LoVo (cell line): ENCODE data around the gene CAMTA1.

Source experiments
- DNase-seq: peaks from one replicate; pipeline ENCODE4 v3.0.0-alpha.2; 2016; ENCODE audit warnings: low spot score

Gene CAMTA1

DNA sequence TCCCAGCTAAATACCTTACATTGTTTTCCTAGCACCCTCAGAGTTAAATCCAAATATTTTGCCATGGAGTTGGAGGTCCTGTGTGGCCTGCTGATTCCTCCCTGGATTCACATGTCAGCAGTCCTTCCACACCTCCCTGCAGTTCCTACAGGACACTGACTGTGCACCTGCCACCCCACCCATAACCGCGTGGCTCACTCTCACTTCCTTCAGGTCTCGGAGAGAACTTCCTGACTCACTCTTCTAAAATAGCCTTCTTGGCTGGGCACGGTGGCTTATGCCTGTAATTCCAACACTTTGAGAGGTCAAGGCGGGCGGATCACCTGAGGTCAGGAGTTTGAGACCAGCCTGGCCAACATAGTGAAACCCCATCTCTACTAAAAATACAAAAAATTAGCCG, 8.4 kb upstream of the CAMTA1 start:
- no peak for DNase-seq

DNA sequence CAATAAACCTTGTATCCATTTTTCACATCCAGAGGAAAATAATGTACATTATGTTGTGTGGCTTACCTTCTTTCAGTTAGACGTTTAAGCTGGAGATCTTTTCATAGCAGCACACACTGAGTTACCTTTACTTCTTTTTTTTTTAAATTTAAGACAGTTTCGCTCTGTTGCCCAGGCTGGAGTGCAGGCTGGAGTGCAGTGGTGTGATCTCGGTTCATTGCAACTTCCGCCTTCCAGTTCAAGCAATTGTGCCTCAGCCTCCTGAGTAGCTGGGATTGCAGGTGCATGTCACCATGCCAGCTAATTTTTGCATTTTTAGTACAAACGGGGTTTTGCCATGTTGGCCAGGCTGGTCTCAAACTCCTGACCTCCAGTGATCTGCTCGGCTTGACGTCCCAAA, 7.4 kb upstream of the CAMTA1 start:
- DNase-seq: no peak

DNA sequence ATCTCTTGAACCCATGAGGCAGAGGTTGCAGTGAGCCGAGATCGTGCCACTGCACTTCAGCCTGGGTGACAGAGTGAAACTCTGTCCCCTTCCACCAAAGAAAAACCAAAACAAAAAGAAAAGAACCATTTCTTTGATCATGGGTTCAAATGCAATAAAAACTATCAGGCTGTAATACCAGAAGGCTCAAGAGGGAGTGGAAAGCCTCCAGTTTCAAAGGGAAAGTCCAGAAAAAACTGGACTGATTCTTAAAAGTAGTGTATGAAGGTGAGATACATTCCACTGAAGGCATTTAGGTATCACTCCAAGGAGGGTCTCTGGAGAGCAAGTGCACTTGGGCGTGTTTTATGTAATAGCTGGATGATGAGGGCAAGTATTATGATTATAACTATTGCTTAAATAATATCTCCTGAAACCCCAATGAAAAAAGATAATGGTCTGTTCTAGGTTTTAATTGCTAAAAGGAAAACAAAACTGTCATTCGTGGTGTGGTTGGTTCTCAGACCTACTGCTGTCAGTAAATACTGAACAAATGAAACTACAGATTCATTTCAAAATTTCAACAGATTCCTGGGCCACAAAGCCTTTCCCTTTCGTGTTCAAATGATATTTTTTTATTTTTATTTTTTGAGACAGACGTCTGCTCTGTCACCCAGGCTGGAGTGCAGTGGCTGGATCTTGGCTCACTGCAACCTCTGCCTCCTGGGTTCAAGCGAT, 6.0 kb upstream of the CAMTA1 start:
- no peak for DNase-seq

DNA sequence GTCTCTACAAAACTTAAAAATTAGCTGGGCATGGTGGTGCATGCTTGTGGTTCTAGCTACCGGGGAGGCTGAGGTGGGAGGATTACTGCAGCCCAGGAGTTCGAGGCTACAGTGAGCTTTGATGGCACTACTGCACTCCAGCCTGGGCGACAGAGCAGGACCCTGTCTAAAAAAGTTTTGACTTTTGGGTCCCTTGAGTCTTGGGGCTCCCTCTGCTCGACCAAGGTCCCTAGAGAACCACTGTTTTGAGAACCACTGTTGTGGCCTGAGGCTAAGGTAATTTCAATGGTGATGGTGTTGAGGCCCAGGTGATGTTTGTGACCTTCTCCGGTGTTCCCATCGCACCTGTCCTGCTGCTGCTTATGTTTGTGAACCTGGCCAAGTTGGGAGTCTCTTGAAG, 3.1 kb upstream of the CAMTA1 start:
- no peak for DNase-seq

DNA sequence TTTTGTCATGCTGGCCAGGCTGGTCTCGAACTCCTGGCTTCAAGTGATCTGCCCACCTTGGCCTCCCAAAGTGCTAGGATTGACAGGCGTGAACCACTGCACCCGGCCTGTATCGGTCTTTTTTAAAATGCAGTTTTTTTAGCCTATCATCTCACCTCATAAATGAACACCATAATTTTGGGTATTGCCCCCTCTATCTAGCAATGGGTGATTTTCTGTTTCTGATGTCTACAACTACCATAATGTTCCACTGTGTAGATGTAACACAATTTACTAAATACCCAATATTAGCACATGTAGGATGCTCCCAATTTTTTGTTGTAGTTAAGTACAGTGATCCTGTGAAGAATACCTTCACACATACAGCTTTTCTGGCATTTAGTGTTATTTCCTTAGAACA, 2.0 kb upstream of the CAMTA1 start:
- no peak for DNase-seq

DNA sequence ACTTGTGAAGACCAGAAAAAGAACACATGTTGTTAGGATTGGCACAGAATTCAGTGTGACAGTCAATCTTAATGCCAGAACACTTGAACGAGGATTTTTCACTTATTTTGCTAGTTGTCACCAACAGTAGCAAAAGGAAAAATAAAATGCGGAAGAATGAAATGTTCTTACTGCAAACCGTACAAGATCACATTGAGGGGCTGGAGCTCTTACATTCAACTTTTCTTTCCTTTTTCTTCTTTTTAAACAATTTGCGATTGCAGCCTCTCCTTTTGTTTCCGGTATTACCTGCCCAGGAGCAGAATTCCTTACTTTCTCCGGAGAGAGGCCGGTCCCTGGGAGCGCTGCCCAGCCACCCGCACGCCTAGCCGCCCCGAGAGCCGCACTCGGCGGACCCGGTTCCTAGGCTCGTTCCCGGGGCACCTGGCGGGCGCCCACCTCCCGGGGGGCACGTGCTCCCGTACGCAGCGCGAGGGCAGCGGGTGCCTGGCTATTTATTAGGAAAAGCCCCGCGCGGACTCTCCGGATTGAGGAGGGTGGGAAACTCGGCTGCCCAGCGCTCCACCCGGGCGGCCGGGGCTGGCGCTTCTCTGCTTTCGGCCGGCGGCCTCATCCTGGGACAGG, 1.2 kb upstream of the CAMTA1 start:
- DNase-seq: peak; percentile 5

DNA sequence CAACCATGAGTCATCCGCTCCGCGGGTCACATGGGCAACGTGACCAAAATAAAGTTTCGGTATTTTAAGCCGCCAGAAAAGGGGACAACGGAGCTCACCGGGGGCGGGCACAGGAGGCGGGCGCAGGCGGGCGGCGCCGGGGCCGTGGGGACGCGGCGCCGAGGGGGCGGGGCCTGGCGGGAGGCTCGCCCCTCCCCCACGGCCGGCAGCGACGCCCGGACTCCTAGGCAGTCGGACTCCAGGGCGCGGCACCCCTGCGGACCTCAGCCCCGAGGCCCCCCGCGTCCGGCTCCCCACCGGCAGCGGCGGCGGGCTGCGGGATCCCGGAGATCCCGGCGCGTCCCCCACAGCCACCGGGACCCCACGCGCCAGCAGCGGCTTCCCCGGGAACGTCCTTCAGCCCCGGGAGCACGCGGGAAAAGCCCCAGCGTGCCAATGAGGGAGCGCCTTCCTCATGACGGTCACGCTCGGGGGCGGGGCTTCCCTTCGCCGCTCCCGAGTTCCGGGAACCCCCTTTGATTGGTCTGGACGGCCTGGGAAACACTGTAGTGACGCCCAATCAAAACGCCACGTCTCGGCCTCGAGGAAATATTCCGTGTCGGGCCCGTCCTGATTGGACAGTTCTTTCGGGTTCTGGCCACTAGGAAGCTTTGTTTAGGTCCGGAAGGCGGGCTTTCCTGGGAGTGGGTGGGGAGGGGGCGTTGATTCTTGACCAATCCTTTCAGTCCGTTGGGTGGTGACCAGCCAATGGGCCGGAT, 515 bp upstream of the CAMTA1 start:
- DNase-seq: peak; percentile 100

DNA sequence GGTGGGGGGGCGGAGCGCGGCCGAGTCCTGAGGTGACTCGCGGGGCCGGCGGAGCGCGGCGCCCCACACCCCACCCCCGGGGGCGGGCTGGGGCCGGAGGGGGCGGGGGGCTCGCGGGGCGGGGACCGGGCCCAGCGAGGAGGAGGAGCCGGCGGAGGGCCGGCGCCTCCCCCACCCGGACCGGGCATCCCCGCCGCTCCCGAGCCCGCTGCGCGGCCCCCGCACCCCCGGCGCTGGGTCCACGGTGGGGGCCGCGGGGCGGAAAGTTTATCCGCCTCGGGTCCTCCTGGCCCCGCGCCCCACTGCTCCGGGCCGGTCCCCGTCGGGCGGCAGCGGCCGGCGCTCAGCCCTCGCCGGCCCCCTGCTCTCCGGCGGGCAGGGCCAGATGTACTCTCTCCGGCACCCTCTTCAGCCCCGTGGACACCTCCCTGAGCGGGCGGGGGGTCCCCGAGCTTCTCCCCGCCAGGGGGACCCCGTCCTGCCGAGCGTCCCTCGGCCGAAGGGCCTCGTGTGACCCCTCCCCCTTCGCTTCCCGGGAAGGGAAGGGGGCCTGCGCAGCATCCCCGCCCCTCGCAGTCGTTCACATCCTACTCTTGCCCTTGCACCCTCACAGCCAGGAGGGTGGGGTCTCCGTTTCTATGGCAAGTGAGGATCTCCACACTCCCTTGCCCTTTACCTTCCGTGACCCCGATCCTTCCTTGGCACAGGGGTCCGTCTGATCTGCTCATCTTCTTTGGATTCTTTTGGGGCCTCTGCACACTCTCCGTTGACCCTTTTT, 663 bp downstream of the CAMTA1 start:
- DNase-seq: peak; percentile 19

DNA sequence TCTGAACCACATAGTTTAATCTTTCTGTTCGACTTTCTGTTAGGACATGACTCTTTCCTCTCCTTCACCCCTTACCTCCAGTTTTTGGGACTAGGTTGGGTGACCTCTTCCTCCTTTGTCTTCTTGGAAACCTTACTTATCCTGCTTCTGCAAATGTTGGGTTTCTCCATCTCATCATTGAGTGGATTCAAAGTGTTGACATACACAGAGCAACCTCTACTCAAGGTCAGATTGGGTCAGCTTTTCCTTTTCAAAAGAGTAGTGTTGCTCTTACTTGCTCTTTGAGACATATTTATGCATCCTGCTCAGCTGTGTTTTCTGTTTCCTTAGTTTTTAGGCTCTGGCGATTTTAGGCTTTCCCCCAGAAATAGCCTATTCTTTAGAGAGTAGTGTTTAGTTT, 3.7 kb downstream of the CAMTA1 start:
- no peak for DNase-seq

DNA sequence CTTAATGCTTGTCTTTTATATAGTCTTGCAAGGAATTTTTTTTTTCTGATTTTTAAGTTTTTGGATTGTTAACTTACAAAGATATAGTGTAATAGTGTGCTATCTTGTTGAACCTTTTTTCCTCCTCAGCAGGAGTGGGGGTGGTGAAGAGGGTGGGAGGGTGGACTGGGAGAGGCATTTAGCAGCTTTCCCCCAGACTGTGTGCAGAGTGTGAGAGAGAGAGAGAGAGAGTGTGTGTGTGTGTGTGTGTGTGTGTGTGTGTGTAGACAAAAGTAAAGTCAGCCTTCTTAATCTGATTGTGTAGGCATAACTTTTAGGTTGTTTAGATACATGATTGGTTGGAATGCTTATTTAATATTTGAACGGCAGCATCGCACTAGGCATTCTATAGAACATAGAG, 4.9 kb downstream of the CAMTA1 start:
- no peak for DNase-seq

DNA sequence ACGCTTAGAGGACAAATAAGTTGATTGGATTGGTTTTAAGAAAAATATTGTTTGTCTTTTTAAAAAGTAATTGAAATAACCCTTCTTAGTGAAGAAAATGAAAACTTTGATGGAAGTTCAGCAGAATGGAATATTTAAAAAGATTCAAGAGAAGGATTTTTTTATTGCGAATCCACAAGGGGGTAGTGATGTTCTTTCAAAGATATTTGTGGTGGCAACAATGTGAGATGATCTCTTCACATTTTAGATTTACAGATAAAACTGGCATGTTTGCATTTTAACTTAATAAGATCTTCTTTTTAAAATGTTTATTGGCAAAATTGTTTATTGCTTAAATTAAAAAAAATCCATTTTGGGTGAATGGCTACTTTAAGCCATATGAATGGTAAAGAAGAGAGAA, 8.9 kb downstream of the CAMTA1 start:
- DNase-seq: no peak

DNA sequence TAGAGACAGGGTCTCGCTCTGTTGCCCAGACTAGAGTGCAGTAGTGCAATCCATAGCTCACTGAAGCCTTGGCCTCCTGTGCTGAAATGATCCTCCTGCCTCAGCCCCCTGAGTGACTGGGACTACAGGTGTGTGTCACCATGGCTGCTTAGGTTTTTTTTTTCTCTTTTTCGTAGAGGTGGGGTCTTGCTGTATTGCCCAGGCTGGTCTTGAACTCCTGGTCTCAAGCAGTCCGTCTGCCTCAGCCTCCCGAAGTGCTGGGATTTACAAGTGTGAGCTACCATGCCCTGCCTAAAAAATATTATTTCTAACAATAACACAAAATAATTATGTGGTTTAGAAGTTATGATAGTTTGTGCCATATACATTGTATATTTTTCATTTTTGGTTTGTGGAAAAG, 9.9 kb downstream of the CAMTA1 start:
- no peak for DNase-seq

DNA sequence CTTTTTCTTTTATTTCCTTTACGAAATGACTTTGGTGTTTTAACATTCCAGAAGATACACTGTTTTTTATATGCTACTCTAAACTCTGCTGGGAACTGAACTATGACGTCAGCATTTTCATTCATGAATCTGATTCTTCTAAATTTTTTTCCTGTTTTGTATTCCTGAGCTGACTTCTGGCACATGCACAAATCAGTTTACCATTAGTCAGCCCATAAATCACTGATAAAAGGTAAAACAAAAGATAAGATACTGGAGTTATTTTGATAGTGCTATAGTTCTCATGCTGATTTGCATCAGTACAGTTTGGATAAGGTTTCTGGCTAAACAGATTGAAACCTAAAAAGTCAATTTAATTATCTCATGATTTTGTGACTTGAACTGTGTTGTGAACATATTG, 10.4 kb downstream of the CAMTA1 start:
- no peak for DNase-seq

DNA sequence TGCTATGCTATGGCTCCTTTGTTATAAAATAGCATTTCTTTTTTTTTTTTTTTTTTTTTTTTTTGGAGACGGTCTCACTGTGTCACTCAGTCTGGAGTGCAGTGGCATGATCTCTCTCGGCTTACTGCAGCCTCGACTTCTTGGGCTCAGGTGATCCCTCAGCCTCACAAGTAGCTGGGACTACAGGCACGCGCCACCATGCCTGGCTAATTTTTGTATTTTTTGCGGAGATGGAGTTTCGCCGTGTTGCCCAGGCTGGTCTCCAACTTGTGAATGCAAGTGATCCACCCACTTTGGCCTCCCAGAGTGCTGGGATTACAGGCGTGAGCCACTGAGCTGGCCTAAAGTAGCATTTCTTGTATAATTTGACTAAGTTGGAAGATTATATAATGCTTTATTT, 10.8 kb downstream of the CAMTA1 start:
- no peak for DNase-seq

DNA sequence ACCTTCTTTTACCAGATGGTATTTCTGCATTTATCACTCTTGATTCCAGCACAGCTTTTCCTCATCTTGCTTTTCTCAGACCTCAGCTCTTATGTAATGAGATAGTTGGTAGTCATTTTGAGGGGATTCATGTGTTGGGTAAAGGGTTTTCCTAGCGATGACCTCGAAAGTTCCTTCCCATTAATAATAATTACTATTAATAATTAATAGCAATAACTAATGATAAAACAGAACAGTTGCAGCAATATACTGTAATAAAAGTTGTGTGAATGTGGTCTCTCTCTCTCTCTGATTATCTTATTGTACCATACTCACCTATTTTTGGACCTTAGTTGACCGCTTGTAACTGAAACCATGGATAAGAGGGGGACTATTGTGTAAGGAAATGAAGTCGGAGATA, 14.2 kb downstream of the CAMTA1 start:
- no peak for DNase-seq

DNA sequence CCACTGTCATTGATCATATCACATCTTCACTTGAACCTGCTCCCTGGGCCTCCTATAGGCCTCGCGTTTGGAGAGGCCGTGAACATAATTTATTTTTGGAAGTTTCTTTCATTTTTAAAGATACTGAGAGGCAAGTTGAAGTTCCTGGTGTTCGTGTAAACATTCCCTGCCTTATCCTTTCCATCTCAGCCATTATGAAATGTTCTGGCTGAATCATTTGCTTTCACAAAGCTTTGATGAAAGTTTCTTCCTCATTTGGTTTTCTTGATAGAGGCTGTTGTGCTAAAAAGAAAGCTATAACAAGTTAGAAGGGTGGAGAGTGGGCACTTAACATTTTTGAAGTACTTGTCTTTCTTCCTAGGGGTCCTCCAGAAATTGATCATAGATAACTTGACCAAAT, 15.5 kb downstream of the CAMTA1 start:
- DNase-seq: no peak

DNA sequence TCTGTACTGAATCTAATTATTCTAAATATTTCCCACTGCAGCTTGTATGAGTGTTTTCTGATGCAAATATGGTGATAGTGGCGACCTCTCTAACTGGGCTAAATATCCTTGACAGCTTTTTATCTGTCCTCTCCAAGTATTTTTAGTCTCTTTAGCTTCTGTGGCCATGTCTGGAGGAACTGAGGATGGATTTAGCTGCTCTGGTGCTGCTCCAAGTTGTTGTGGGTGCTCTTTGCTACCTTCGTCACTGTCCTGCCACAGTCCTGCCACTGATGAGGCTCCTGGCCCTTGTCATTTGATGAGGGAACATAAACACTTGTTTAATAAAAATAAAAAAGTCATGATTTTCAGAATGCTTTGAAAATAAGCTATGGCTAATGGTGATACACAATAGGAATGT, 15.9 kb downstream of the CAMTA1 start:
- DNase-seq: no peak

DNA sequence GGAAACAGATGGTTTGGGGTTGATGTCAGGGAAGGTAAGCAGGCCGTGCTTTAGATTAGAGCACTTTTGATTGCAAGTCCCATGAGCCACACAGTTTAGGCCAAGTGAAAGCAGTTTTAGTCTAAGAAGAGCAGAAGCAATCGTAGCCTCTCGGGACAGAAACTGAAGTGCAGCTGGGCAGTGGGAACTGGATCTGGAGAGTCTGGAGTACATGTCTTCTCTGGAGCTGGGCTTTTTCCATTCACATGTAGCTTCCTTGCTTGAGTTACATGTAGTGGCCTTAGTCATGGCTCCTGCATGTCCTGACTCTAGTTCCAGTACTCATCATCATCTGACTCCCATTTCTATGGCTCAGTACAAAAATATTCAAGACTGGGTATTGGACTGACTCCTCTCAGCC, 16.7 kb downstream of the CAMTA1 start:
- no peak for DNase-seq

DNA sequence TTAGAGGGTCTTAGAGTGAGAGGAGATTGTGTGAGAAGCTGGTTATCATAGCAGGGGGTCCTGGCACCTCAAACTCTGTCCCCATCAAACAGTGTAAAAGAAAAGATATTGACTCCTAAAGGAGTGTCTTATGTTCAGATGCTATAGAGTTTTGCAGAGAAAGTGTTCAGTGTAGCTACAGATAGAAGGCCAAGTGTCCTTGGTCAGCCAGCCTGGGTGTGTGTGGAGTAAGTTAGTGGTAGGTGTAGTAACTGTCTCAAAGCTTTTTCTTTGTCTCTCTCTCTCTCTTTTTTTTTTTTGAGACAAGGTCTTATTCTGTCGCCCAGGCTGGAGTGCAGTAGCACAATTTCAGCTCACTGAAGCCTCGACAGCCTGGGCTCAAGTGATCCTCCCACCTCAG, 17.2 kb downstream of the CAMTA1 start:
- no peak for DNase-seq

DNA sequence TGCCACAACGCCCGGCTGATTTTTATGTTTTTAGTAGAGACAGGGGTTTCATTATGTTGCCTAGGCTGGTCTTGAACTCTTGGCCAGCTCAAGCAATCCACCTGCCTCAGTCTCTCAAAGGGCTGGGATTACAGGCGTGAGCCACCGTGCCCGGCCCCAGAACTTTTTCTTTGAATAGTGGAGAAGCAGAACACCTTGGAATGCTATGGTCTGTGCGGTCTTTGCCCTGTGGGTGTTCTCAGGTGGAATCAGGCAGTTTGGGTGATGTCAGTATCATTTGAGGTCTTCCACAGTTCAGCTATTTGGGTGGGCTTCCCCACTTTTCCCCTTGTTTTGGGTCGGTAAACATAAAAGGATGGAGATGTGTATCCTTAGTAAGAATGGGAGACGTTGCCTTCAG, 17.6 kb downstream of the CAMTA1 start:
- DNase-seq: no peak

DNA sequence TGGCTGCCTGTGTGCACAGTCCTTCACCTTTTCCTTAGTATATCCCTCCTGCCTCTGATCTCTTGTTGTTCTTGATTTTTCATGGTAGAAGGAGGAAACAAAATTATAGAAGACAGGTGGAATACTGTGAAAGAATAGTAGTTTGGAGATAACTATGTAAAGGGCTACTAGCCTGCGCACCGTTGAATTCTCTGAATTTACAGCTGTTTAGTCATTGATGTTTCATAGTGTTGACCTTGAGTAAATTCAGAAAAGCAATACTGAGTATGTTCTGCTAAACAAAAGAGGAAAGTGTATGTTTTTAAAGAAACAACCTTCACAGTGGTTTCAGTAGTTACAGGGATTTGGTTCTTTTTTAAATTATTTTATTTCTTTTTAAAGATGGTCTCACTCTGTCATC, 18.1 kb downstream of the CAMTA1 start:
- no peak for DNase-seq

DNA sequence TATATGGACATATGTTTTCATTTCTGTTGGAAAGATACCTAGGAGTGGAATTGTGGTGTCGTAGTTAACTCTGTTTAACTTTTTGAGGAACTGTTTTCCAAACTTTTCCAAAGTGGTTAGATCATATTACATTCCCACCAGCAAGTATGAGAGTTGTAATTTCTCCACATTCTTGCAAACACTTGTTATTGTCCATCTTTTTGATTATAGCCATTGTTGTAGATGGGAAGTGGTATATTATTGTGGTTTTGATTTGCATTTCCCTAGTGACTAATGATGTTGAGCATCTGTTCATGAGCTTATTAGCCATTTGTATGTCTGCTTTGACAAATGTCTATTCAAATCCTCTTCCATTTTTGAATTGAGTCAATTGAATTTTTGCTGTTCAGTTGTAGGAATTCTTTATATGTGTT, 19.8 kb downstream of the CAMTA1 start:
- DNase-seq: no peak

DNA sequence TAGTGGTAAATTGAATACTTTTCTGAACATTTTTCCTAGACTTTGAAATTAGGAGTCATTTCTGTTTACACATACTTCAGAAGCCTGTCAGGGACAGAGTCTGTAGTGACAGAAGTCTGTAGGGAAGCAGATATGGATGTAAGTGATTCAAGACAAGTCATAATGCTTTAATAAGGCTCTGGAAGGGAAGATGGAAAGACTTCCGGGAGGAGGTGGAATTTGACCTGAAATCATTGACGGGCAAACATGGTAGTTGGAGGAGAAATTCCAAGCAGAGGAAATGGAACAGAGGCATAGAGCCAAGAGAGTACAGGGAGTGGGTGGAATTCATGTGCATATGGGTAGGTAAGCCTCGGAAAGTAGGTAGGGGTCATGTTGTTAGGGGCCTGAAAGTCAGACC, 22.5 kb downstream of the CAMTA1 start:
- DNase-seq: no peak
